ENCODE data around the gene BBS9.
"Not testable (repeated sequence)": the region's sequence is repeated elsewhere in the genome, so short reads cannot be mapped to it uniquely, and the experiment has no call there.

BBS9 gene

GRCh38 chr7:33425929-33426678, 296.7 kb downstream of the BBS9 start:
- DNase-seq (ENCODE audit: low read depth in 4 of 4, low spot score in 1 of 4) = no peak

GRCh38 chr7:33428415-33428814, 299.1 kb downstream of the BBS9 start:
- DNase-seq (ENCODE audit: low read depth in 4 of 4, low spot score in 1 of 4) = no peak

- no peak for DNase-seq (ENCODE audit: low read depth in 4 of 4, low spot score in 1 of 4)
Observed at GRCh38 chr7:33431543-33431942, 302.2 kb downstream of the BBS9 start.

GRCh38 chr7:33432821-33433220, 303.5 kb downstream of the BBS9 start:
- no peak for DNase-seq (ENCODE audit: low read depth in 4 of 4, low spot score in 1 of 4)

DNA sequence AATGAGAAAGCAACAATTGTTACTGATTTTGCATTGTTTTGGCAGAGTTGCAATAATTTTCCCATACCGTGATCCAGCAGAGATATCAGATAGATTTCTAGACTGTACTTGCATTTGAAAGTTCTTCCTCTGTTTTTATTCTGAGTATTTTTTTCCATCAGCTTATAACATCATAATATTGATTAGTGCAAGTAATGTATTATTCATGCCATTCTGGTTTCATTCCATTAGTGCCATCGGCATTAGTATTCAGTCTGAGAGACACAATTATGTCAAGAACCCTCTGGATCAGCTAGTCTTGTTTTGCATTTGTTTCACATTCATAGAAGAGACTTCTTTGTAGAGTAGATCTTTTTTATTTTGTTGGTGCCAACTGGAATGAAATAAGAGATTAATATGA, 304.0 kb downstream of the BBS9 start:
- DNase-seq (ENCODE audit: low read depth in 4 of 4, low spot score in 1 of 4) = no peak

- DNase-seq (ENCODE audit: low read depth in 4 of 4, low spot score in 1 of 4) = no peak
Observed at GRCh38 chr7:33444511-33444910, 315.1 kb downstream of the BBS9 start.

GRCh38 chr7:33446551-33446950, 317.2 kb downstream of the BBS9 start:
- DNase-seq (ENCODE audit: low read depth in 4 of 4, low spot score in 1 of 4) = no peak

GRCh38 chr7:33448035-33448434, 318.7 kb downstream of the BBS9 start:
- DNase-seq (ENCODE audit: low read depth in 4 of 4, low spot score in 1 of 4) = no peak

DNA sequence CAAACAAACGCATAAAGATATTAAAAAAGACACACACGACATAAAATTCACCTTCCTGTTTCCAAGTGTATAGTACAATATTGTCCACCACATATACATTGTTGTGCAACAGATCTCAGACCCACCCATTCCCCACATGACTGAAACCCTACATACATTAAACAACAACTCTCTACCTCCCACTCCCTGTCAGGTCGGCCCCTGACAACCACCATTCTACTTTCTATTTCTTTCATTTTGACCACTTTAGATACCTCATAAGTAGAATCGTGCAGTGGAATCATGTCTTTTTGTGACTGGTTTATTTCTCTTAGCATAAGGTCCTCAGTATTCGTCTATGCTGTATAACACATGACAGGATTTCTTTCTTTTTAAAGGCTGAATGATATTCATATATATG, 320.5 kb downstream of the BBS9 start:
- no peak for DNase-seq (ENCODE audit: low read depth in 4 of 4, low spot score in 1 of 4)

GRCh38 chr7:33452805-33453502, 323.6 kb downstream of the BBS9 start:
- DNase-seq (ENCODE audit: low read depth in 4 of 4, low spot score in 1 of 4) = no peak

DNA sequence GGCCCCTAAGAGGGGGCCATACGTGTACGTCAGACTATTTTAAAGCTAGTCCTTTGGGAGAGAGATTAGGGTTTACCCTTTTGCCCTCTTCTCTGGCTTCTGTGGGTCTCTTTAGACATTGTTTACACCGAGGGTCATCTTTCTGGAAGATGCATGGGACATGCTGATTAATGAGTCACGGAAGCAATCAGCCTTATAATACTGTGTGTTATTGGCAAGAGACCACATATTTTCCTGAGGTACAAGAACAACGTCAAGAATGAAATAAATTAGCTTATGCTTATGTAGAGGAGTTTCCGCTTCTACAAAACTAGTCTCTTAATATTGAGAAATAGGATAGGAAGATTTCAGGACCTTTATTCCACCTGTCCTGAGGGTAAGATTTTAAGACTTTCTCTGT, 327.7 kb downstream of the BBS9 start:
- DNase-seq (ENCODE audit: low read depth in 4 of 4, low spot score in 1 of 4) = no peak

DNA sequence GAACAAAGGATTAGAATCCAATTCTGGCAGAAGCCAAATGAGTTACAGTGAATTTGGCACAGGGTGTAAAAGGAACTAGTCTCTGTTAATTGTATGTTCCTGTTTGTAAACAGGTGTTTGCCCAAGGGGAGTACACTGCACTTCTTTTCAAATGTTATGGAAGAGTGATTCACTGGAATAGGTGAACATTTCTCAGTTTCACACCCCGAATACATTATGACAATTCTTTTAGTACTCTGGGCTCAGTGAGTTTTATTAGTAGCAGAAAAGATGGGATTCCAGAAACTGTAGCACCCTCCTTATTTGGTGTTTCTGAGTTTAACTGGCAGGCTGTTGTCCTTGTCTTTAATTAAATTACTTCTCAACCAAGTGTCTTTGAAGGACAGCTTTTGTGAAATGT, 329.2 kb downstream of the BBS9 start:
- no peak for DNase-seq (ENCODE audit: low read depth in 4 of 4, low spot score in 1 of 4)

DNA sequence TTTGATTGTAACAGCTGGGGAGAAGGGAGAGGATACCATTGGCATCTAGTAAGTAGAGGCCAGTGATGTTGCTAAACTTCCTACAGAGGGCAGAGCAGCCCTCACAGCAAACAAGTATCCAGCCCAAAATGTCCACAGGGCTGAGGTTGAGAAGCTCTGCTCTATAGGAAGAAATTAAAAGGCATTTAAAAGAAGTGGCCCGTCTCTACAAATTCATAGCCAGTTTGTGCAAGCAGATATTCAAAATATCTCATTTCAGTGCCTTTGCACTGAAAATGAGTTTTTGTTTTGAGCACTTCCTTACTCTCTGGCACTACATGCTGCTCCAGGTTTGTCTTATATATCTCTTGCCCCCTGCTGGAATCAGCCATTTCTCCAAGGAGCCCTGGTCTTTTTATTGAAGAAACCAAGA, 330.0 kb downstream of the BBS9 start:
- no peak for DNase-seq (ENCODE audit: low read depth in 4 of 4, low spot score in 1 of 4)

DNA sequence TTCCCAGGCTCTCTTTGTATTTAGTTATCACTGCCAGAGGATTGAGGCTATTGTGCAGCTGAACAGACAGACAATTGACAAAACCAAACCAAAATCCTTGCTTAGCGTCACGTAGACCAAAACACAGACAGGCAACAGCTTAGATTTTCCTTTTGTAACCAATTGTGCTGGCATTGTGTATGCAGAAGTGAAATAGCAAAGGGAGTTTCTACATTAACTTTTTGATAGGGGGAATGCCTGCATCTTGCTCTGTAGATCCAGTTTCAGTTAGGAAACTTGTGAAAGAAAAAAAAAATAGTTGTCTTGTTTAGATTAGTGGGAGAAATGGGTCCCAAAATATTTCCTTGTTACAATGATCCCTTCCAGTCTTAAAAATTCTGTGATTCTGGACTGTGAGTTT, 333.8 kb downstream of the BBS9 start:
- DNase-seq (ENCODE audit: low read depth in 4 of 4, low spot score in 1 of 4) = no peak

- no peak for DNase-seq (ENCODE audit: low read depth in 4 of 4, low spot score in 1 of 4)
Observed at GRCh38 chr7:33466203-33466602, 336.8 kb downstream of the BBS9 start.

DNA sequence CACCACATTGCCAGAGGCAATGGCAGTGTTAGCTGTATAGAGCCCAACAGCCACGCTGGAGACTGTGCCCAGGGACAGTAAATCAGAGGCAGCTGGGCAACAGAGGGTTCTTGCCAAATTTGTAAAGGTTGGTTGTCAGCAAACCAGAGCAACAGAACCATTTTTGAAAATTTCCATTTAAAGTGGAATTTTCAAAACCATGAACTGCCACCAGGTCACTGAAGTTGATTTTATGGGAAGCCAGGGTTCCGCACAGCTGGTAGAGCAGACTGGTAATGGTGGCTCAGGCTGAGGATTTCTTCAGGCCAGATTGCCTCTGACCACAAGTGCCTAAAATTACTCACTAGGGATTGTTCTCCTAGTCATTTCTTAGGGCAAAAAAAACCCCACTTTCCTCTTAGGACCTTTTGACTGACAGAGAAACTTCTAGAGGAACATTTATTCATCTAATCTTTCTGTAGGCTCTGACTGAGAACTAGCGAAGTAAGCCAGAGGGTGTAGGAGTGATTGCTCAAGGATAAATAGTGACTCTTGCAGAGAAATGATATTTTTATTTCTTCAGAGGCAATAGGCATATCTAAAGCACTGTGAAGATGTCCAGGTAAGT, 342.4 kb downstream of the BBS9 start:
- no peak for DNase-seq (ENCODE audit: low read depth in 4 of 4, low spot score in 1 of 4)

GRCh38 chr7:33472348-33473025, 343.1 kb downstream of the BBS9 start:
- no peak for DNase-seq (ENCODE audit: low read depth in 4 of 4, low spot score in 1 of 4)

- DNase-seq (ENCODE audit: low read depth in 4 of 4, low spot score in 1 of 4) = no peak
Observed at GRCh38 chr7:33477719-33478480, 348.5 kb downstream of the BBS9 start.

DNA sequence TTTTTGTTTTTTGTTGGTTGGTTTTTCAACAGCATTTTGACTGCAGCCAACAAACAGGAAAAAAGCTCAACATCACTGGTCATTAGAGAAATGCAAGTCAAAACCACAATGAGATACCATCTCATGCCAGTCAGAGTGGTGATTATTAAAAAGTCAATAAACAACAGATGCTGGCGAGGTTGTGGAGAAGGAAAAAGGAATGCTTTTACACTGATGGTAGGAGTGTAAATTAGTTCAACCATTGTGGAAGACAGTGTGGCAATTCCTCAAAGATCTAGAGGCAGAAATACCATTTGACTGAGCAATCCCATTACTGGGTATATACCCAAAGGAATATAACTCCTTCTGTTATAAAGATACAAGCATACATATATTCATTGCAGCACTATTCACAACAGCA, 355.1 kb downstream of the BBS9 start:
- DNase-seq (ENCODE audit: low read depth in 4 of 4, low spot score in 1 of 4) = not testable (repeated sequence)

GRCh38 chr7:33485747-33486493, 356.6 kb downstream of the BBS9 start:
- DNase-seq (ENCODE audit: low read depth in 4 of 4, low spot score in 1 of 4) = no peak

All from stimulated activated CD4-positive, alpha-beta T cell treated with anti-CD3 and anti-CD28 coated beads, Interleukin-1b, Interleukin-23, amount 100 ng/mL, for 24 hours (primary cell).